ENCODE data around the gene DAO.

- TF ChIP-seq CTCF (IDR thresholded peaks at IDR 0.05) (no peak), EP300 (IDR thresholded peaks at IDR 0.05) (no peak)
These were observed 16.4 kb downstream of the DAO start for GRCh38 chr12:108896336-108896735.
